IMR-90 (cell line): Measurements from ENCODE around the gene AMBRA1. TPM values are rescaled to one million over a fixed set of nuclear protein-coding genes. Genes with fewer than 3 reads are reported as not detected.
A peak's percentile ranks its signal among the peaks of the same experiment; 100 is the strongest.

Experiments used
- ATAC-seq: fragments of 200-7000 bp; cut with Tn5 transposase; 2 replicates; pipeline ENCODE4 v1.9.1; 2020; ENCODE audit warnings: low read depth, mild to moderate bottlenecking, moderate library complexity
- BruUV-seq: library from RNA; stranded (reverse); fragments of 400-500 nt; replicated peaks from 2 replicates; lab custom pipeline; 2021; lab: Mats Ljungman, UMichigan
- CTCF ChIA-PET: fragments of 300-600 bp; formaldehyde crosslinking; extraction: SDS; loops from one replicate; lab custom pipeline; 2021; ENCODE audit warnings: antibody characterized with exemption; lab: Yijun Ruan, JAX
- POLR2A ChIA-PET: fragments of 300-600 bp; sonication (Branson Sonifier 250); formaldehyde crosslinking; loops from one replicate; lab custom pipeline; 2022; ENCODE audit warnings: antibody characterized with exemption; ENCODE audit not compliant: unreplicated experiment; lab: Charles Lee
- DNase-seq: peaks from one replicate; pipeline ENCODE4 v3.0.0; 2013
- H2AFZ ChIP-seq: replicated peaks from 2 replicates; pipeline ENCODE3; 2013; ENCODE audit warnings: low read length, mild to moderate bottlenecking; ENCODE audit not compliant: poor library complexity
- H2AK5ac ChIP-seq: 2 replicates; pipeline ENCODE4 v1.6.1; 2013; ENCODE audit warnings: low read depth, low read length, inconsistent platforms
- H2AK9ac ChIP-seq: replicated peaks from 2 replicates; pipeline ENCODE3; 2013; ENCODE audit warnings: mild to moderate bottlenecking, low read depth, low read length, moderate library complexity; ENCODE audit not compliant: poor library complexity
- H2BK120ac ChIP-seq: 2 replicates; pipeline ENCODE4 v1.6.1; 2013; ENCODE audit warnings: low read depth, low read length, inconsistent platforms
- H2BK15ac ChIP-seq: 3 replicates; pipeline ENCODE4 v1.6.1; 2013; ENCODE audit warnings: low read depth, low read length, inconsistent platforms
- H2BK20ac ChIP-seq: 2 replicates; pipeline ENCODE4 v1.6.1; 2013; ENCODE audit warnings: low read depth, mild to moderate bottlenecking, inconsistent platforms, low read length, moderate library complexity
- H2BK5ac ChIP-seq: 2 replicates; pipeline ENCODE4 v1.6.1; 2013; ENCODE audit warnings: mild to moderate bottlenecking, low read depth, low read length, inconsistent platforms; ENCODE audit not compliant: poor library complexity, severe bottlenecking
- H3K14ac ChIP-seq: replicated peaks from 2 replicates; pipeline ENCODE4 v1.6.1; 2013; ENCODE audit warnings: low read depth, low read length, inconsistent platforms
- H3K18ac ChIP-seq: 2 replicates; pipeline ENCODE4 v1.6.1; 2013; ENCODE audit warnings: low read depth, low read length, control low read depth
- H3K23ac ChIP-seq: 2 replicates; pipeline ENCODE4 v1.6.1; 2013; ENCODE audit warnings: low read depth, low read length, inconsistent platforms
- H3K27ac ChIP-seq: 2 replicates; pipeline ENCODE4 v1.5.1; 2013; ENCODE audit warnings: mild to moderate bottlenecking, control low read depth, low read length; ENCODE audit not compliant: insufficient read depth
- H3K27me3 ChIP-seq: 2 replicates; pipeline ENCODE4 v1.6.1; 2013; ENCODE audit warnings: low read length; ENCODE audit not compliant: control insufficient read depth, insufficient read depth
- H3K36me3 ChIP-seq: 2 replicates; pipeline ENCODE4 v1.6.1; 2013; ENCODE audit warnings: low read length, mixed read lengths; ENCODE audit not compliant: control insufficient read depth, insufficient read depth
- H3K4ac ChIP-seq: 2 replicates; pipeline ENCODE4 v1.6.1; 2013; ENCODE audit warnings: low read depth, low read length, inconsistent platforms
- H3K4me1 ChIP-seq: 2 replicates; pipeline ENCODE4 v1.6.1; 2013; ENCODE audit warnings: low read length, mixed read lengths; ENCODE audit not compliant: control insufficient read depth, insufficient read depth
- H3K4me2 ChIP-seq: 2 replicates; pipeline ENCODE4 v1.6.1; 2013; ENCODE audit warnings: low read depth, mild to moderate bottlenecking, control low read depth, low read length, moderate library complexity
- H3K4me3 ChIP-seq: 2 replicates; pipeline ENCODE4 v1.5.1; 2013; ENCODE audit warnings: low read depth, mild to moderate bottlenecking, control low read depth, low read length, moderate library complexity; ENCODE audit not compliant: insufficient read depth
- H3K56ac ChIP-seq: 2 replicates; pipeline ENCODE4 v1.6.1; 2013; ENCODE audit warnings: low read length, inconsistent platforms; ENCODE audit not compliant: insufficient read depth; ENCODE audit errors: extremely low read depth
- H3K79me1 ChIP-seq, 2 experiments: 2 replicates each; pipeline ENCODE4 v1.6.1; 2013; ENCODE audit warnings: low read length in 2 of 2, inconsistent platforms in 1 of 2, low read depth in 1 of 2
- H3K9ac ChIP-seq: 2 replicates; pipeline ENCODE4 v1.6.1; 2013; ENCODE audit warnings: low read depth, low read length, control low read depth
- H3K9me1 ChIP-seq: 2 replicates; pipeline ENCODE4 v1.6.1; 2013; ENCODE audit warnings: low read length, inconsistent platforms; ENCODE audit not compliant: insufficient read depth
- H3K9me3 ChIP-seq: 2 replicates; pipeline ENCODE4 v1.6.1; 2013; ENCODE audit warnings: low read length; ENCODE audit not compliant: control insufficient read depth, insufficient read depth
- H4K20me1 ChIP-seq: 2 replicates; pipeline ENCODE4 v1.6.1; 2013; ENCODE audit warnings: low read length, inconsistent platforms; ENCODE audit not compliant: insufficient read depth
- H4K5ac ChIP-seq: 2 replicates; pipeline ENCODE4 v1.6.1; 2013; ENCODE audit warnings: mild to moderate bottlenecking, low read depth, low read length, control low read depth
- H4K8ac ChIP-seq, 2 experiments: 2 replicates each; pipeline ENCODE4 v1.6.1; 2013; ENCODE audit warnings: low read depth in 2 of 2, low read length in 2 of 2, control low read depth in 1 of 2, inconsistent platforms in 1 of 2
- H4K91ac ChIP-seq: 2 replicates; pipeline ENCODE4 v1.6.1; 2013; ENCODE audit warnings: low read depth, low read length, inconsistent platforms; ENCODE audit not compliant: insufficient read depth
- CHD1 ChIP-seq: IDR thresholded peaks from 2 replicates; pipeline ENCODE4 v1.6.1; 2012; ENCODE audit warnings: low read depth, low read length, improper control_type of control experiment
- MXI1 ChIP-seq: IDR thresholded peaks from 2 replicates; pipeline ENCODE4 v1.6.1; 2012; ENCODE audit warnings: low read depth, mild to moderate bottlenecking, low read length, moderate library complexity, borderline replicate concordance
- POLR2A ChIP-seq: IDR thresholded peaks from 2 replicates; pipeline ENCODE4 v1.6.1; 2012; ENCODE audit warnings: mild to moderate bottlenecking, low read depth, low read length
- RAD21 ChIP-seq: IDR thresholded peaks from 2 replicates; pipeline ENCODE4 v1.6.1; 2012; ENCODE audit warnings: low read length, improper control_type of control experiment
- RCOR1 ChIP-seq: IDR thresholded peaks from 2 replicates; pipeline ENCODE4 v1.6.1; 2012; ENCODE audit warnings: mild to moderate bottlenecking, low read length, improper control_type of control experiment; ENCODE audit not compliant: insufficient replicate concordance
- RFX5 ChIP-seq: IDR thresholded peaks from 2 replicates; pipeline ENCODE4 v1.8.0; 2012; ENCODE audit warnings: low read depth, mild to moderate bottlenecking, low read length, moderate library complexity
- SMC3 ChIP-seq: fragments of 150-350 bp; IDR thresholded peaks from 2 replicates; pipeline ENCODE4 v1.6.1; 2016; ENCODE audit warnings: low read depth, mild to moderate bottlenecking, antibody characterized with exemption, low read length, moderate library complexity
- WGBS, 2 experiments: methylation state at CpG; one replicate each; pipeline versions ENCODE4 v1.1.5 to v1.1.7; 2013; ENCODE audit warnings: missing lambda C conversion rate in 2 of 2; ENCODE audit not compliant: insufficient read length in 1 of 2; ENCODE audit errors: extremely low coverage in 2 of 2; 5-methylcytosine and 5-hydroxymethylcytosine counted together
- dilution Hi-C: fragments of 300-500 bp; cut with HindIII; formaldehyde crosslinking; loops from one replicate; pipeline ENCODE4 v1.14.3; 2018; ENCODE audit warnings: low sequenced_read_pairs; ENCODE audit not compliant: unreplicated experiment
- in situ Hi-C: fragments of 300-500 bp; cut with MboI; formaldehyde crosslinking; loops from 3 replicates; pipeline ENCODE4 v1.14.3; 2019; ENCODE audit warnings: low sequenced_read_pairs, inconsistent platforms, mixed read lengths
- intact Hi-C: fragments of 100-400 bp; cut with micrococcal nuclease; formaldehyde crosslinking; loops from 2 replicates; pipeline ENCODE4 v1.10.0; 2022
- polyA plus RNA-seq, 3 experiments: library from polyadenylated mRNA; depleted of rRNA; stranded (reverse); fragments of >200 nt; gene quantifications; 2 replicates each; pipeline ENCODE4 v1.2.3, GENCODE V29; 2012; ENCODE audit warnings: low replicate concordance in 1 of 3
- total RNA-seq: library from RNA; depleted of rRNA; stranded (reverse); fragments of >200 nt; gene quantifications from 2 replicates; pipeline ENCODE4 v1.2.3, GENCODE V29; 2012
- TF ChIP-seq, protein P1 (sequence below): fragments of 150-350 bp; IDR thresholded peaks from 2 replicates; pipeline ENCODE4 v1.6.1; 2016; ENCODE audit warnings: low read depth, mild to moderate bottlenecking, low read length, moderate library complexity, borderline replicate concordance
- TF ChIP-seq, protein P2 (sequence below): conservative IDR thresholded peaks from 2 replicates; pipeline ENCODE4 v1.5.1; 2012; ENCODE audit warnings: mild to moderate bottlenecking, low read depth, low read length, improper control_type of control experiment
- TF ChIP-seq, protein P3 (sequence below): fragments of 150-350 bp; IDR thresholded peaks from 2 replicates; pipeline ENCODE4 v1.6.1; 2017; ENCODE audit warnings: mild to moderate bottlenecking, antibody characterized with exemption, low read length, low read depth

The AMBRA1 gene
- total and polyA plus RNA-seq, 2 of the 4 experiments (the other 2 are of a cell fraction): 9.4 to 18.3 TPM

DNA sequence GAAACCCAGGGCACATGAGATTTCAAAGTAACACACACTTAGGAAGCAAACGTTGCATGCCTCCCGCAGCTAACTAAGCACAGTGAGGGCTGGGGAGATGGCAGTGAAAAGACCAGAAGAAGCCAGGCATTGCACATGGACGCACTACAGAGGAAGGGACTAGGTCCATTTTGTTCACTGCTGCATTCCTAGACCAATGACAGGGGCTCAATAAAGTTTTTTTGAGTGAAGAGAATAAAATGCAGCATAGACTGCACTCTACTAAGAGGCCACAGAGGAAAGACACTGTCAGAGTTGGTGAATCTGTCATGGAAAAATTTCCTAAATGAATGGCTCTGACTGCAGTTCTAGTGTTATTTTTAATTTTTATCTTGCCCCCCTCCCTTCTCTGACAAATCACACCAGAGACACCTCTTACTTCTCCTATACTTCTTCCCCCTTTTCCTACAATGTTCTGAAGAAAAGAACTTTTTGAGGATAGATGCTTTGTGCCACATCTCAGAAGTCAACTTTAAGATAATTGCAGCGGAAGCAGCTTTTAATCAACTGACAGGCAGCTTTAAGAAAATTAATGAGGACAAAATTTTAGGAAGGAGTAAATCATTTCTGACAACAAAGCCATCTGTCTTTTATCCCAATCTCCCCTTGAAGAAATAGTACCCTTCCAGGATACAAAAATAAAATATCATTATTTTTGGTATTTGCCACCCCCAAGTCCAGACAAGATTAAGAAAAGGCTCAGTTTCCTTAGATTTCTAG, 167.4 kb downstream of the AMBRA1 start:
- H3K4me2 ChIP-seq: no peak overlapping the region
- no peak overlapping the region for H2AFZ ChIP-seq
- H3K56ac ChIP-seq: no peak overlapping the region
- POLR2A ChIA-PET: no interaction called here
- peaks cover 0 to 9% of the 10 kb centered on the region in 2 experiments; a peak in 1 of 4 replicates for H3K79me1 ChIP-seq
- H4K91ac ChIP-seq: no peak overlapping the region
- H2BK5ac ChIP-seq: no peak overlapping the region
- H4K20me1 ChIP-seq: no peaks in the 10 kb centered on the region
- no TSS peak for BruUV-seq
- H3K4me1 ChIP-seq: no peaks in the 10 kb centered on the region
- WGBS, 2 experiments: 100% methylated on average over 2 of the region's 4 CpGs; no CpG with 5 or more reads in 1 of the 2 experiments
- in situ Hi-C loops: no loop called here
- no peak overlapping the region for H2BK20ac ChIP-seq
- DNase-seq (no peak), ATAC-seq (no peak)
- no peak overlapping the region for H3K27ac ChIP-seq
- no peak overlapping the region for H2AK5ac ChIP-seq
- no peak overlapping the region for H4K5ac ChIP-seq
- no peak overlapping the region for H3K9ac ChIP-seq
- peaks cover 17% of the 10 kb centered on the region for H3K36me3 ChIP-seq
- peaks cover 4% of the 10 kb centered on the region; the same call in 1 of the 2 replicates for H3K9me1 ChIP-seq
- H2BK120ac ChIP-seq: no peak overlapping the region
- H3K23ac ChIP-seq: no peak overlapping the region
- TF ChIP-seq RAD21: no peak
- TF ChIP-seq, protein P1, sequence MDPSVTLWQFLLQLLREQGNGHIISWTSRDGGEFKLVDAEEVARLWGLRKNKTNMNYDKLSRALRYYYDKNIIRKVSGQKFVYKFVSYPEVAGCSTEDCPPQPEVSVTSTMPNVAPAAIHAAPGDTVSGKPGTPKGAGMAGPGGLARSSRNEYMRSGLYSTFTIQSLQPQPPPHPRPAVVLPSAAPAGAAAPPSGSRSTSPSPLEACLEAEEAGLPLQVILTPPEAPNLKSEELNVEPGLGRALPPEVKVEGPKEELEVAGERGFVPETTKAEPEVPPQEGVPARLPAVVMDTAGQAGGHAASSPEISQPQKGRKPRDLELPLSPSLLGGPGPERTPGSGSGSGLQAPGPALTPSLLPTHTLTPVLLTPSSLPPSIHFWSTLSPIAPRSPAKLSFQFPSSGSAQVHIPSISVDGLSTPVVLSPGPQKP: no peak
- no peak for TF ChIP-seq MXI1
- TF ChIP-seq, protein P2, sequence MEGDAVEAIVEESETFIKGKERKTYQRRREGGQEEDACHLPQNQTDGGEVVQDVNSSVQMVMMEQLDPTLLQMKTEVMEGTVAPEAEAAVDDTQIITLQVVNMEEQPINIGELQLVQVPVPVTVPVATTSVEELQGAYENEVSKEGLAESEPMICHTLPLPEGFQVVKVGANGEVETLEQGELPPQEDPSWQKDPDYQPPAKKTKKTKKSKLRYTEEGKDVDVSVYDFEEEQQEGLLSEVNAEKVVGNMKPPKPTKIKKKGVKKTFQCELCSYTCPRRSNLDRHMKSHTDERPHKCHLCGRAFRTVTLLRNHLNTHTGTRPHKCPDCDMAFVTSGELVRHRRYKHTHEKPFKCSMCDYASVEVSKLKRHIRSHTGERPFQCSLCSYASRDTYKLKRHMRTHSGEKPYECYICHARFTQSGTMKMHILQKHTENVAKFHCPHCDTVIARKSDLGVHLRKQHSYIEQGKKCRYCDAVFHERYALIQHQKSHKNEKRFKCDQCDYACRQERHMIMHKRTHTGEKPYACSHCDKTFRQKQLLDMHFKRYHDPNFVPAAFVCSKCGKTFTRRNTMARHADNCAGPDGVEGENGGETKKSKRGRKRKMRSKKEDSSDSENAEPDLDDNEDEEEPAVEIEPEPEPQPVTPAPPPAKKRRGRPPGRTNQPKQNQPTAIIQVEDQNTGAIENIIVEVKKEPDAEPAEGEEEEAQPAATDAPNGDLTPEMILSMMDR: no peak
- no peak for TF ChIP-seq CHD1
- TF ChIP-seq, protein P3, sequence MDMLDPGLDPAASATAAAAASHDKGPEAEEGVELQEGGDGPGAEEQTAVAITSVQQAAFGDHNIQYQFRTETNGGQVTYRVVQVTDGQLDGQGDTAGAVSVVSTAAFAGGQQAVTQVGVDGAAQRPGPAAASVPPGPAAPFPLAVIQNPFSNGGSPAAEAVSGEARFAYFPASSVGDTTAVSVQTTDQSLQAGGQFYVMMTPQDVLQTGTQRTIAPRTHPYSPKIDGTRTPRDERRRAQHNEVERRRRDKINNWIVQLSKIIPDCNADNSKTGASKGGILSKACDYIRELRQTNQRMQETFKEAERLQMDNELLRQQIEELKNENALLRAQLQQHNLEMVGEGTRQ: no peak
- TF ChIP-seq RCOR1: no peak
- no peak for TF ChIP-seq SMC3
- TF ChIP-seq POLR2A: no peak
- no peak for TF ChIP-seq RFX5
- CTCF ChIA-PET: interaction anchor here (0.7 kb wide), 1 partner anchor 66 kb away, joined by 3 read pairs; no protein-coding TSS in a partner anchor
- dilution Hi-C loops: no loop called here
- no peak overlapping the region for H3K14ac ChIP-seq
- no peak overlapping the region for H3K4ac ChIP-seq
- H2BK15ac ChIP-seq: no peak overlapping the region
- no peaks in the 10 kb centered on the region for H3K27me3 ChIP-seq
- peak overlapping the region; percentile 31 for H2AK9ac ChIP-seq
- intact Hi-C loops: no loop called here
- no peak overlapping the region for H3K4me3 ChIP-seq
- no peak overlapping the region for H4K8ac ChIP-seq
- no peak overlapping the region for H3K18ac ChIP-seq
- no peaks in the 10 kb centered on the region for H3K9me3 ChIP-seq
